Esophagus muscularis mucosa (tissue), 4 donors: ENCODE results near the gene UVSSA. TPM values are rescaled to one million over a fixed set of nuclear protein-coding genes. Genes with fewer than 3 reads are reported as not detected.

Experiments
- DNase-seq: peaks from one replicate; pipeline ENCODE4 v3.0.0-alpha.2; 2017; ENCODE audit errors: extremely low spot score
- H3K27ac ChIP-seq, 4 donors: fragments of 200-600 bp; sonication (generic); replicated peaks in 1 of 4; 1 replicate in 3 of 4; 2 replicates in 1 of 4; pipeline ENCODE4 v1.5.1; 2016 to 2019; ENCODE audit warnings: mild to moderate bottlenecking in 1 of 4
- H3K27me3 ChIP-seq, 4 donors: fragments of 200-600 bp; sonication (generic); one replicate each; pipeline versions ENCODE4 v1.5.1 to v1.6.0; 2016 to 2019
- H3K36me3 ChIP-seq, 4 donors: fragments of 200-600 bp; sonication (generic); one replicate each; pipeline ENCODE4 v1.5.1; 2016 to 2019
- H3K4me1 ChIP-seq, 4 donors: fragments of 200-600 bp; sonication (generic); one replicate each; pipeline ENCODE4 v1.5.1; 2016 to 2019
- H3K4me3 ChIP-seq, 4 donors: fragments of 200-600 bp; sonication (generic); 1 replicate in 2 of 4; 2 replicates in 2 of 4; pipeline ENCODE4 v1.5.1; 2016 to 2019; ENCODE audit warnings: mild to moderate bottlenecking in 4 of 4, moderate library complexity in 1 of 4
- H3K9me3 ChIP-seq, 4 donors: fragments of 200-600 bp; sonication (generic); 1 replicate in 3 of 4; 2 replicates in 1 of 4; pipeline ENCODE4 v1.5.1; 2016 to 2019
- CTCF ChIP-seq, 3 experiments: fragments of 200-600 bp in 2 of 3; fragments of 450-650 bp in 1 of 3; sonication (generic) in 2 of 3; IDR thresholded peaks; one replicate each; pipeline ENCODE4 v1.5.1; 2017 to 2019; ENCODE audit warnings: antibody characterized with exemption in 3 of 3, mild to moderate bottlenecking in 2 of 3, moderate library complexity in 1 of 3
- EP300 ChIP-seq: sonication (generic); formaldehyde crosslinking; IDR thresholded peaks from one replicate; pipeline ENCODE4 v1.6.1; 2017; ENCODE audit warnings: antibody characterized with exemption
- POLR2A ChIP-seq: fragments of 450-650 bp; IDR thresholded peaks from one replicate; pipeline ENCODE4 v1.6.1; 2017; ENCODE audit warnings: antibody characterized with exemption, moderate library complexity, mild to moderate bottlenecking, low read depth
- POLR2AphosphoS5 ChIP-seq, 2 donors: sonication (generic); formaldehyde crosslinking; IDR thresholded peaks; one replicate each; pipeline ENCODE4 v1.6.1; 2017; ENCODE audit warnings: antibody characterized with exemption in 2 of 2
- WGBS: methylation state at CpG from one replicate; pipeline ENCODE4 v1.1.5; 2018; 5-methylcytosine and 5-hydroxymethylcytosine counted together
- intact Hi-C: fragments of 100-400 bp; cut with DNase I; formaldehyde crosslinking; loops from one replicate; pipeline ENCODE4 v1.15.1; 2023
- total RNA-seq, 4 donors: library from RNA; depleted of rRNA; stranded (reverse); fragments of >200 nt; gene quantifications; one replicate each; pipeline versions ENCODE4 v1.1.0 to v1.2.1, GENCODE V29; 2016

The UVSSA gene
- total RNA-seq, 4 donors from 2014 or later = 8.9 to 16.5 (median 13.1) TPM

GRCh38 chr4:1364748-1365147 is 17.7 kb downstream of the UVSSA start:
- Histone ChIP-seq H3K9me3 (no peaks in the 10 kb centered on the region), H3K27me3 (no peaks in the 10 kb centered on the region), H3K27ac (no peak overlapping the region), H3K36me3 (peaks cover 20 to 73% (median 45%) of the 10 kb centered on the region in 4 donors), H3K4me3 (no peak overlapping the region), H3K4me1 (peaks cover 0 to 6% (median 0%) of the 10 kb centered on the region in 4 donors)
- DNase-seq = no peak
- 85% methylated on average over 10 of the region's 13 CpGs for WGBS
- intact Hi-C loops = no loop called here
- TF ChIP-seq POLR2A = no peak
- no peak for TF ChIP-seq POLR2AphosphoS5 (IDR thresholded peaks at IDR 0.05)
- TF ChIP-seq CTCF (IDR thresholded peaks at IDR 0.05) = no peak
- no peak for TF ChIP-seq EP300

GRCh38 chr4:1365271-1366178 is 18.5 kb downstream of the UVSSA start:
- H3K36me3 ChIP-seq = peaks cover 20 to 71% (median 46%) of the 10 kb centered on the region in 4 donors
- WGBS = 80% methylated on average over 23 of the region's 25 CpGs
- TF ChIP-seq CTCF (IDR thresholded peaks at IDR 0.05) (no peak), POLR2AphosphoS5 (IDR thresholded peaks at IDR 0.05) (no peak), POLR2A (no peak), EP300 (no peak)
- no peaks in the 10 kb centered on the region for H3K27me3 ChIP-seq
- H3K4me1 ChIP-seq = no peaks in the 10 kb centered on the region
- DNase-seq = no peak
- H3K27ac ChIP-seq = no peak overlapping the region
- no peak overlapping the region for H3K4me3 ChIP-seq
- intact Hi-C loops = no loop called here
- no peaks in the 10 kb centered on the region for H3K9me3 ChIP-seq

GRCh38 chr4:1366371-1367229 is 19.6 kb downstream of the UVSSA start:
- intact Hi-C loops = no loop called here
- H3K4me1 ChIP-seq = no peaks in the 10 kb centered on the region
- no peak for TF ChIP-seq POLR2AphosphoS5 (IDR thresholded peaks at IDR 0.05)
- TF ChIP-seq EP300 = no peak
- no peak for TF ChIP-seq POLR2A
- TF ChIP-seq CTCF (IDR thresholded peaks at IDR 0.05) = no peak
- no peak overlapping the region for H3K4me3 ChIP-seq
- no peak for DNase-seq
- no peaks in the 10 kb centered on the region for H3K27me3 ChIP-seq
- no peaks in the 10 kb centered on the region for H3K9me3 ChIP-seq
- H3K27ac ChIP-seq = no peak overlapping the region
- peaks cover 20 to 74% (median 45%) of the 10 kb centered on the region in 4 donors for H3K36me3 ChIP-seq
- 96% methylated on average over 25 of the region's 35 CpGs for WGBS

GRCh38 chr4:1367230-1367935 is 20.4 kb downstream of the UVSSA start:
- WGBS = 94% methylated on average over 13 of the region's 17 CpGs
- DNase-seq = no peak
- intact Hi-C loops = no loop called here
- TF ChIP-seq POLR2A = no peak
- TF ChIP-seq CTCF (IDR thresholded peaks at IDR 0.05) = no peak
- no peak for TF ChIP-seq EP300
- no peak for TF ChIP-seq POLR2AphosphoS5 (IDR thresholded peaks at IDR 0.05)
- Histone ChIP-seq H3K36me3 (peaks cover 20 to 82% (median 47%) of the 10 kb centered on the region in 4 donors), H3K27me3 (no peaks in the 10 kb centered on the region), H3K4me1 (no peaks in the 10 kb centered on the region), H3K4me3 (no peak overlapping the region), H3K9me3 (no peaks in the 10 kb centered on the region), H3K27ac (no peak overlapping the region)
